Measurements from ENCODE around the gene ZFP28.

GRCh38 chr19:56537442-56537841, 1.3 kb upstream of the ZFP28 start:
- TF ChIP-seq, protein P1, sequence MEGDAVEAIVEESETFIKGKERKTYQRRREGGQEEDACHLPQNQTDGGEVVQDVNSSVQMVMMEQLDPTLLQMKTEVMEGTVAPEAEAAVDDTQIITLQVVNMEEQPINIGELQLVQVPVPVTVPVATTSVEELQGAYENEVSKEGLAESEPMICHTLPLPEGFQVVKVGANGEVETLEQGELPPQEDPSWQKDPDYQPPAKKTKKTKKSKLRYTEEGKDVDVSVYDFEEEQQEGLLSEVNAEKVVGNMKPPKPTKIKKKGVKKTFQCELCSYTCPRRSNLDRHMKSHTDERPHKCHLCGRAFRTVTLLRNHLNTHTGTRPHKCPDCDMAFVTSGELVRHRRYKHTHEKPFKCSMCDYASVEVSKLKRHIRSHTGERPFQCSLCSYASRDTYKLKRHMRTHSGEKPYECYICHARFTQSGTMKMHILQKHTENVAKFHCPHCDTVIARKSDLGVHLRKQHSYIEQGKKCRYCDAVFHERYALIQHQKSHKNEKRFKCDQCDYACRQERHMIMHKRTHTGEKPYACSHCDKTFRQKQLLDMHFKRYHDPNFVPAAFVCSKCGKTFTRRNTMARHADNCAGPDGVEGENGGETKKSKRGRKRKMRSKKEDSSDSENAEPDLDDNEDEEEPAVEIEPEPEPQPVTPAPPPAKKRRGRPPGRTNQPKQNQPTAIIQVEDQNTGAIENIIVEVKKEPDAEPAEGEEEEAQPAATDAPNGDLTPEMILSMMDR (IDR thresholded peaks at IDR 0.05), result no peak
- TF ChIP-seq GABPB1 (CRISPR knock-in tag; IDR thresholded peaks at IDR 0.05), result no peak
- no peak for TF ChIP-seq NFE2L1 (CRISPR knock-in tag; IDR thresholded peaks at IDR 0.05)
- TF ChIP-seq TCF7 (CRISPR knock-in tag; IDR thresholded peaks at IDR 0.05; ENCODE audit: low read depth), result no peak
- no peak for TF ChIP-seq ZNF317 (CRISPR knock-in tag; IDR thresholded peaks at IDR 0.05; ENCODE audit: borderline replicate concordance, low read depth)
